HCT116 (cell line): ENCODE measurements around the gene ZNF787. TPM values are rescaled to one million over a fixed set of nuclear protein-coding genes. Genes with fewer than 3 reads are reported as not detected.

ENCODE experiments used
- ATAC-seq: fragments of 200-7000 bp; cut with Tn5 transposase; 2 replicates; pipeline ENCODE4 v1.9.1; 2020; ENCODE audit warnings: mild to moderate bottlenecking, moderate library complexity
- BruUV-seq: library from RNA; stranded (reverse); fragments of 400-500 nt; replicated peaks from 2 replicates; lab custom pipeline; 2021; lab: Mats Ljungman, UMichigan
- CTCF ChIA-PET: fragments of 300-600 bp; sonication (Branson Sonifier 250); formaldehyde crosslinking; loops from one replicate; lab custom pipeline; 2021; ENCODE audit warnings: antibody characterized with exemption; lab: Charles Lee
- POLR2A ChIA-PET: fragments of 300-600, 350-600 bp; sonication (Branson Sonifier 250); formaldehyde crosslinking; loops from one replicate; lab custom pipeline; 2021; ENCODE audit warnings: antibody characterized with exemption; lab: Charles Lee
- RAD21 ChIA-PET, 2 experiments: fragments of 300-600 bp; sonication (Branson Sonifier 250); formaldehyde crosslinking; loops; one replicate each; lab custom pipeline; 2023; ENCODE audit warnings: low total read pairs in 2 of 2; ENCODE audit not compliant: uncharacterized antibody in 2 of 2, unreplicated experiment in 2 of 2, low non-redundant PET in 1 of 2; lab: Charles Lee
- DNase-seq: peaks from one replicate; pipeline ENCODE4 v3.0.0-alpha.2; 2010; ENCODE audit warnings: low read depth, low spot score
- H2AFZ ChIP-seq: fragments of 200-600 bp; shearing (Covaris generic), sonication (generic); 2 replicates; pipeline ENCODE4 v1.6.1; 2017; ENCODE audit warnings: low read depth, mixed run types, mixed read lengths, antibody characterized with exemption, low read length; ENCODE audit not compliant: poor library complexity, severe bottlenecking
- H3K27ac ChIP-seq: 2 replicates; pipeline ENCODE4 v1.5.1; 2012; ENCODE audit warnings: low read depth, low read length
- H3K27me3 ChIP-seq: fragments of 200-600 bp; sonication (generic); 2 replicates; pipeline ENCODE4 v1.6.1; 2016; ENCODE audit warnings: mixed run types, low read length, mixed read lengths; ENCODE audit not compliant: insufficient read depth
- H3K36me3 ChIP-seq, 2 experiments: fragments of 200-500 bp in 1 of 2; fragments of 200-600 bp in 1 of 2; sonication (Bioruptor generic) in 1 of 2; sonication (generic) in 1 of 2; 2 replicates each; pipeline versions ENCODE4 v1.5.1 to v1.6.1; 2014 to 2016; ENCODE audit warnings: low read length in 2 of 2, inconsistent platforms in 1 of 2, mixed read lengths in 1 of 2, mixed run types in 1 of 2; ENCODE audit not compliant: insufficient read depth in 2 of 2, control insufficient read depth in 1 of 2
- H3K4me1 ChIP-seq, 2 experiments: fragments of 200-600 bp in 1 of 2; sonication (generic) in 1 of 2; 2 replicates each; pipeline versions ENCODE4 v1.5.1 to v1.6.1; 2012 to 2017; ENCODE audit warnings: low read length in 2 of 2, inconsistent platforms in 1 of 2, mild to moderate bottlenecking in 1 of 2, mixed read lengths in 1 of 2, mixed run types in 1 of 2, moderate library complexity in 1 of 2; ENCODE audit not compliant: insufficient read depth in 2 of 2, control insufficient read depth in 1 of 2
- H3K4me2 ChIP-seq: fragments of 200-600 bp; sonication (generic); 2 replicates; pipeline ENCODE4 v1.6.1; 2017; ENCODE audit warnings: mixed run types, low read length, mixed read lengths
- H3K4me3 ChIP-seq, 2 experiments: fragments of 200-600 bp in 1 of 2; sonication (generic) in 1 of 2; replicated peaks in 1 of 2; 2 replicates each; pipeline ENCODE4 v1.5.1; 2011 to 2016; ENCODE audit warnings: low read length in 2 of 2, control low read depth in 1 of 2, low read depth in 1 of 2, mild to moderate bottlenecking in 1 of 2, mixed read lengths in 1 of 2, mixed run types in 1 of 2
- H3K79me2 ChIP-seq: fragments of 200-600 bp; sonication (generic); 2 replicates; pipeline ENCODE4 v1.6.1; 2017; ENCODE audit warnings: mild to moderate bottlenecking, mixed run types, low read length, moderate library complexity, mixed read lengths; ENCODE audit not compliant: insufficient read depth
- H3K9ac ChIP-seq: fragments of 200-600 bp; sonication (generic); 2 replicates; pipeline ENCODE4 v1.6.1; 2016; ENCODE audit warnings: low read length, mixed read lengths
- H3K9me2 ChIP-seq: fragments of 200-600 bp; sonication (generic), shearing (Covaris generic); 2 replicates; pipeline ENCODE4 v1.6.1; 2017; ENCODE audit warnings: mixed run types, mild to moderate bottlenecking, moderate library complexity; ENCODE audit not compliant: insufficient read depth
- H3K9me3 ChIP-seq, 2 experiments: fragments of 200-500 bp in 1 of 2; fragments of 200-600 bp in 1 of 2; sonication (Bioruptor generic) in 1 of 2; sonication (generic) in 1 of 2; 2 replicates each; pipeline ENCODE4 v1.6.1; 2014 to 2017; ENCODE audit warnings: low read length in 2 of 2, mixed read lengths in 2 of 2, inconsistent platforms in 1 of 2, low read depth in 1 of 2, mild to moderate bottlenecking in 1 of 2, mixed run types in 1 of 2, moderate library complexity in 1 of 2; ENCODE audit not compliant: control insufficient read depth in 1 of 2, insufficient read depth in 1 of 2
- H4K20me1 ChIP-seq: fragments of 200-600 bp; sonication (generic), shearing (Covaris generic); 2 replicates; pipeline ENCODE4 v1.6.1; 2017; ENCODE audit warnings: mixed run types, mild to moderate bottlenecking, moderate library complexity; ENCODE audit not compliant: insufficient read depth
- ATF3 ChIP-seq: IDR thresholded peaks from 2 replicates; pipeline ENCODE4 v1.6.1; 2012
- CTCF ChIP-seq, 3 experiments: fragments of 200-600 bp in 1 of 3; sonication (generic) in 1 of 3; IDR thresholded peaks in 2 of 3; conservative IDR thresholded peaks in 1 of 3; 2 replicates each; pipeline ENCODE4 v1.5.1; 2012 to 2017; ENCODE audit warnings: low read depth in 2 of 3, low read length in 2 of 3, antibody characterized with exemption in 1 of 3, borderline replicate concordance in 1 of 3, control low read depth in 1 of 3, mild to moderate bottlenecking in 1 of 3, mixed read lengths in 1 of 3, mixed run types in 1 of 3, moderate library complexity in 1 of 3; ENCODE audit not compliant: insufficient read depth in 1 of 3
- EZH2 ChIP-seq: fragments of 200-600 bp; sonication (generic); IDR thresholded peaks from 2 replicates; pipeline ENCODE4 v1.6.1; 2017; ENCODE audit warnings: antibody characterized with exemption, mixed run types
- FOSL1 ChIP-seq: IDR thresholded peaks from 2 replicates; pipeline ENCODE4 v1.6.1; 2012; ENCODE audit warnings: low read depth
- POLR2AphosphoS5 ChIP-seq: IDR thresholded peaks from 2 replicates; pipeline ENCODE4 v1.6.1; 2011; ENCODE audit warnings: mild to moderate bottlenecking, low read depth, low read length, moderate library complexity
- RAD21 ChIP-seq: IDR thresholded peaks from 2 replicates; pipeline ENCODE4 v1.6.1; 2012; ENCODE audit warnings: low read depth, mild to moderate bottlenecking
- REST ChIP-seq: IDR thresholded peaks from 2 replicates; pipeline ENCODE4 v1.6.1; 2012; ENCODE audit warnings: low read depth
- SP1 ChIP-seq: IDR thresholded peaks from 2 replicates; pipeline ENCODE4 v1.6.1; 2012; ENCODE audit warnings: low read depth
- TCF7L2 ChIP-seq: IDR thresholded peaks from 2 replicates; pipeline ENCODE4 v1.7.0; 2011; ENCODE audit warnings: borderline replicate concordance, inconsistent platforms; ENCODE audit not compliant: insufficient read depth, insufficient read length; ENCODE audit errors: extremely low read depth
- YY1 ChIP-seq: IDR thresholded peaks from 2 replicates; pipeline ENCODE4 v1.6.1; 2011; ENCODE audit warnings: low read length, low read depth, moderate library complexity, mild to moderate bottlenecking; ENCODE audit not compliant: insufficient replicate concordance; ENCODE audit errors: extremely low read depth
- ZNF274 ChIP-seq: fragments of 200-500 bp; sonication (Bioruptor generic); IDR thresholded peaks from 2 replicates; pipeline ENCODE4 v1.6.1; 2014; ENCODE audit warnings: mild to moderate bottlenecking, low read depth, low read length, inconsistent platforms
- intact Hi-C: fragments of 100-400 bp; cut with micrococcal nuclease; formaldehyde crosslinking; loops from 2 replicates; pipeline ENCODE4 v1.10.0; 2022
- total RNA-seq: library from RNA; stranded (reverse); gene quantifications from one replicate; pipeline ENCODE4 v1.2.1, GENCODE V29; 2021; ENCODE audit not compliant: unreplicated experiment
- TF ChIP-seq, protein P1 (sequence below): IDR thresholded peaks from 2 replicates; pipeline ENCODE4 v1.6.1; 2011; ENCODE audit warnings: mild to moderate bottlenecking, low read length, moderate library complexity; ENCODE audit not compliant: insufficient replicate concordance; ENCODE audit errors: extremely low read depth

Gene ZNF787
- total RNA-seq, 1 experiment from 2014 or later, result 40.3 TPM

DNA sequence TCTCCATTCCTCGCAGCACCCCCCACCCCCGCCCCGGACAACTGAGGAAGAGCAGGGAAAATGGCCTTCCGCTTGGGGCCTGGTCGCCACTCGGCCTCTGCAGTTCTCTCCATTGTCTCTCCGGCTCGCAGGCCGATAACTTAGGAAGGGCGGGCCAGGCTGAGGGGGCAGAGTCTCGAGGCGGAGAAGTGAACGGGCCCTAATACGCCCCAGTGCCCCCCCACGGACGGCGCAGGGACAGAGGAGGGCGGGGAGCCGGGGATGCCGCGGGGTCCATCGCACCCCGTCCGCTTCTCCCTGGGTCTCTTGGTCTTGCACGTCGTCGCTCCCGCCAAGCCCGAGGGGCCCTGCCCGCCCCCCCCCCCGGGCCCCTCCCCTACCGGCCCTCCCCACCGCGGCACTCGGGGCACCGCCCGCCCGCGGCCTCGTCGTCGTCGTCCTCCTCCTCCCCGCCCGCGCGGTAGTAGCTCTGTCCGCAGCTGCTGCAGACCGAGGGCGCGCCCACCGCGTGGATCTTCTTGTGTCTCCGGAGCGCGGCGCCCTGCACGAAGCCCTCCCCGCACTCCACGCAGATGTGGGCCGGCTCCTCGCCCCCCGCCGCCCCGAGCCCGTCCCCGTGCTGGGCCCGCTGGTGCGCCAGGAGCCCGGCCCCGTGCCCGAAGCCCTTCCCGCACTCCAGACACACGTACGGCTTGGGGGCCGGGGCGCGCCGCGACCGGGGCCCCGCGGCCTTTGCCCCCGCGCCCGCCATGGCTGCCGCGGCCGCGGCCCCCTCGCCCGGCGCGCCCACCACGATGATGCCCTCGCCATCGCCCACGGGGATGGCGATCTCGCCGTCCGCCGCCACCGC lies 33.2 kb downstream of the ZNF787 start (continued):
- no peak for TF ChIP-seq EZH2
- no peak for TF ChIP-seq ZNF274
- no peak for TF ChIP-seq YY1
- no peak for TF ChIP-seq ATF3

DNA sequence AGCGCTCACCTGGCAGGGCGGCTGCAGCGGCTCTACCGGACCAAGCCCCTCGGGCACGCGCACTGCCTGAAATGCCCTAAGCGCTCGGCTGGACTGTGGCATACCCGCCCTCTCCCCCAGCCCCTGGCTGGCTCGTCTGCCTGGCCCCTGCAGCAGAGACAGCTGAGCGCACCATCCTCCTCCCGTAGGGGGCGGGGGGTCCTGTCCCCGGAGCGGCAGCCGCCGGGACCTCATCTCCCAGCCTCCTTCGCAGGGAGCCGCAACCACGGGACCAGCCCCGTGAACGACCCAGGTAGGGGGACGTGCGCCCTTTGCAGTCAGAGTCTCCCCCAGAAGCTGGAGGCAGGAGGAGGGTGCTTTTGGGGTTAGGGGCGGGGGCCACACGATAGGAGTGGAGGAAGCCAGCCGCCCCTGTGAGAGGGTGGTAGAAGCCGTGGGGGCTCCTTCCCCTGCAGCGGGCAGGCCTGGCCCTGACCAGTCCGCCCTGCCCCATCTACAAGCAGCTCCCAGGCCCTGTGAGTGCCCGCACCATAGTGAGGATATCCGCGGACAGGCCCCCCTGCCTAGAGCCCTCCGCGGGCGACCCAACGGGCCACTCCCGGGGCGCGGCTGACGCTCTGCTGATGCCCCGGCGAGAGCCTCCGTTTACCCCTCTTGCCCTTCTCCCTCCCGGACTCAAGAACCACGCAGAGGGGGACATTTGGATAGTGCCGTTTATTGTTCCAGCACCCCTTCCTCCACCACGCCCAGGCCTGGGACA lies 34.2 kb downstream of the ZNF787 start:
- H3K79me2 ChIP-seq, result peaks cover 25% of the 10 kb centered on the region
- DNase-seq (no peak), ATAC-seq (no peak)
- no peaks in the 10 kb centered on the region; a peak in 1 of 4 replicates for H3K36me3 ChIP-seq
- no peaks in the 10 kb centered on the region for H3K4me1 ChIP-seq
- intact Hi-C loops, result no loop called here
- no peak overlapping the region for H3K9ac ChIP-seq
- H3K9me2 ChIP-seq, result no peaks in the 10 kb centered on the region
- RAD21 ChIA-PET, result no interaction called here
- BruUV-seq, result no TSS peak
- H3K9me3 ChIP-seq, result no peaks in the 10 kb centered on the region
- CTCF ChIA-PET, result no interaction called here
- H3K27me3 ChIP-seq, result no peaks in the 10 kb centered on the region
- no peak overlapping the region for H2AFZ ChIP-seq
- POLR2A ChIA-PET, result no interaction called here
- H3K4me2 ChIP-seq, result no peak overlapping the region
- peaks cover 5% of the 10 kb centered on the region; the same call in 1 of the 2 replicates for H4K20me1 ChIP-seq
- no peak overlapping the region for H3K4me3 ChIP-seq
- H3K27ac ChIP-seq, result no peak overlapping the region
- TF ChIP-seq ATF3 (no peak), ZNF274 (no peak), SP1 (no peak), REST (no peak), EZH2 (no peak), CTCF (IDR thresholded peaks at IDR 0.05 in 2 of 3, conservative IDR thresholded peaks at IDR 0.05 in 1 of 3; ENCODE audit: borderline replicate concordance in 1 of 3, insufficient read depth in 1 of 3, low read depth in 2 of 3, low read length in 2 of 3) (no peak), FOSL1 (no peak), RAD21 (no peak), POLR2AphosphoS5 (no peak), TCF7L2 (no peak)
- TF ChIP-seq, protein P1, sequence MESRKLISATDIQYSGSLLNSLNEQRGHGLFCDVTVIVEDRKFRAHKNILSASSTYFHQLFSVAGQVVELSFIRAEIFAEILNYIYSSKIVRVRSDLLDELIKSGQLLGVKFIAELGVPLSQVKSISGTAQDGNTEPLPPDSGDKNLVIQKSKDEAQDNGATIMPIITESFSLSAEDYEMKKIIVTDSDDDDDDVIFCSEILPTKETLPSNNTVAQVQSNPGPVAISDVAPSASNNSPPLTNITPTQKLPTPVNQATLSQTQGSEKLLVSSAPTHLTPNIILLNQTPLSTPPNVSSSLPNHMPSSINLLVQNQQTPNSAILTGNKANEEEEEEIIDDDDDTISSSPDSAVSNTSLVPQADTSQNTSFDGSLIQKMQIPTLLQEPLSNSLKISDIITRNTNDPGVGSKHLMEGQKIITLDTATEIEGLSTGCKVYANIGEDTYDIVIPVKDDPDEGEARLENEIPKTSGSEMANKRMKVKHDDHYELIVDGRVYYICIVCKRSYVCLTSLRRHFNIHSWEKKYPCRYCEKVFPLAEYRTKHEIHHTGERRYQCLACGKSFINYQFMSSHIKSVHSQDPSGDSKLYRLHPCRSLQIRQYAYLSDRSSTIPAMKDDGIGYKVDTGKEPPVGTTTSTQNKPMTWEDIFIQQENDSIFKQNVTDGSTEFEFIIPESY, result no peak
